GM12892 (cell line): ENCODE measurements around the gene TMX1.

ENCODE experiments used
- POLR2A ChIP-seq: IDR thresholded peaks from 2 replicates; pipeline ENCODE4 v1.6.1; 2011; ENCODE audit warnings: low read depth, low read length, control low read depth
- POLR2AphosphoS5 ChIP-seq: IDR thresholded peaks from 2 replicates; pipeline ENCODE4 v1.6.1; 2011; ENCODE audit warnings: low read depth, low read length, control low read depth
- TAF1 ChIP-seq: IDR thresholded peaks from 2 replicates; pipeline ENCODE4 v1.6.1; 2011; ENCODE audit warnings: low read depth, mild to moderate bottlenecking, control low read depth, low read length, borderline replicate concordance

- TF ChIP-seq POLR2A = no peak
- no peak for TF ChIP-seq POLR2AphosphoS5
- TF ChIP-seq TAF1 = no peak
These were observed 50.1 kb downstream of the TMX1 start for GRCh38 chr14:51290132-51290531.
